ENCODE results near the gene DCTD.

The DCTD gene

GRCh38 chr4:182873289-182873688 is 43.9 kb downstream of the DCTD start:
- in situ Hi-C loops (cut with HindIII; ENCODE audit: low sequenced_read_pairs): no loop called here
- TF ChIP-seq CTCF (IDR thresholded peaks at IDR 0.05; ENCODE audit: low read depth, low read length, missing control alignments): no peak

DNA sequence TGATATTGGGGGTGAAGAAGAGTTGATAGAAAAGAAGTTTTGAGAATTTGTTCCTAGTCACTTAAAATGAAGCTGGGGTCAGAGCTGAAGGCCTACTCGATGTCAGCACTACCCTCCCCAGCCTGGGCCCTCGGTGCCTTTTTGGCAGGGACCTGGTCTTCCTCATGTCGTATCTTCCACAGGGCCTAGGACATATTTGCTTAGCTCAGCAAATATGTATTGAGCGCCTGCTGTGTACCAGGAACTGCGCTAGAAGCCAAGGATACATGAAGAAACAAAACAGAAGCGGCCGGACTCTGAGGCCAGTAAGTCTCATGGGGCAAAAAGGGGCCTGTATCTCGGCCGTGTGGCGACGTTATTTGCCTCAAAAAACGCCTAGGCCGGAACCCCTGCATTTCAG is 44.3 kb downstream of the DCTD start:
- TF ChIP-seq CTCF (IDR thresholded peaks at IDR 0.05; ENCODE audit: low read depth, low read length, missing control alignments): no peak
- in situ Hi-C loops (cut with HindIII; ENCODE audit: low sequenced_read_pairs): no loop called here
- no peak overlapping the region for H3K4me3 ChIP-seq (ENCODE audit: low read depth, low read length)
- no peak for DNase-seq (ENCODE audit: low read depth)

More at GRCh38 chr4:182873289-182873688, 43.9 kb downstream of the DCTD start:
- no peak for DNase-seq (ENCODE audit: low read depth)
- no peak overlapping the region for H3K4me3 ChIP-seq (ENCODE audit: low read depth, low read length)

- in situ Hi-C loops (cut with HindIII; ENCODE audit: low sequenced_read_pairs): no loop called here
- TF ChIP-seq CTCF (IDR thresholded peaks at IDR 0.05; ENCODE audit: low read depth, low read length, missing control alignments): no peak
- DNase-seq (ENCODE audit: low read depth): no peak
- no peak overlapping the region for H3K4me3 ChIP-seq (ENCODE audit: low read depth, low read length)
Measured at GRCh38 chr4:182871616-182872015, 45.6 kb downstream of the DCTD start.

GRCh38 chr4:182869697-182870096 is 47.5 kb downstream of the DCTD start:
- in situ Hi-C loops (cut with HindIII; ENCODE audit: low sequenced_read_pairs): no loop called here
- DNase-seq (ENCODE audit: low read depth): no peak
- no peak for TF ChIP-seq CTCF (IDR thresholded peaks at IDR 0.05; ENCODE audit: low read depth, low read length, missing control alignments)
- H3K4me3 ChIP-seq (ENCODE audit: low read depth, low read length): no peak overlapping the region

DNA sequence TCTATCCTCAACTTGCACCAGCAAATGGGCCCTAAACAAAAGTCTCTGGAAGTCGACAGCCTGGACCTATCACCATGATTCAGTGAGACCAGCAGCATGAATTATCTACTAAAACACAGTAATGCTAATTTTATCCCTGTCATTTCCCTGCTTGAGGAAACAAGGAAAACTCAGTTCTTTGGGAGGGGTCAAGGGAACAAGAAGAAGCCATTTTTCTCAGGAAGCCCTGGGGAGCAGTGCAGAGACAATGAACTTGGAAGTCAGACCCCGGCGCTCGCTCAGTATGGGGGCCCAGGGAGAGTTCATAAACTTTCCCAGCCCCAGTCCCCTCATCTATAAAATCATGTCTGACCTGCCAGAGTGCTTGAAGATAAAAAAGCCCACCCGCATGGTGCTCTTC is 50.4 kb downstream of the DCTD start:
- no peak for TF ChIP-seq CTCF (IDR thresholded peaks at IDR 0.05; ENCODE audit: low read depth, low read length, missing control alignments)
- H3K4me3 ChIP-seq (ENCODE audit: low read depth, low read length): no peak overlapping the region
- DNase-seq (ENCODE audit: low read depth): no peak
- in situ Hi-C loops (cut with HindIII; ENCODE audit: low sequenced_read_pairs): no loop called here

GRCh38 chr4:182863501-182863900 is 53.7 kb downstream of the DCTD start:
- no peak for DNase-seq (ENCODE audit: low read depth)
- in situ Hi-C loops (cut with HindIII; ENCODE audit: low sequenced_read_pairs): no loop called here
- no peak for TF ChIP-seq CTCF (IDR thresholded peaks at IDR 0.05; ENCODE audit: low read depth, low read length, missing control alignments)
- no peak overlapping the region for H3K4me3 ChIP-seq (ENCODE audit: low read depth, low read length)

DNA sequence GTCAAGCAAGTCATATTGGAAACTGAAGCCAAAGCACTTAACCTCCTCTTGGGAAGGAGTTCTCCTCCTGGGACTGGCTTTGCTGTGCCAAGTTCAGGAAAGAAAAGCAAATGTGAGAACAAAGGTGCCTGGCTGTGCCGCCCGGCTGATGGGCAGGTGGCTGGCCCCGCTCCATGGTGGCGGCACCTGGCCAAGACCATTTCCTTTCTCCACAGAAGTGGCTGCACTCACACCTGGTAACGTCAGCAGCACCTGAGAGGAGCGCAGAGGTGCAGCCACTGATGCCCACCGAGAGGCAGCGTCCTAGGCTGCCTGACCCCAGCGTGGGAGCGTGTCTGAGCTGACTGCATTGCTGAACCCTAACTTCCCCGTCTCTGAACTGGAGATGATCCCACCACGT is 54.3 kb downstream of the DCTD start:
- no peak for DNase-seq (ENCODE audit: low read depth)
- no peak for TF ChIP-seq CTCF (IDR thresholded peaks at IDR 0.05; ENCODE audit: low read depth, low read length, missing control alignments)
- in situ Hi-C loops (cut with HindIII; ENCODE audit: low sequenced_read_pairs): no loop called here
- no peak overlapping the region for H3K4me3 ChIP-seq (ENCODE audit: low read depth, low read length)

All from astrocyte of the cerebellum (primary cell).